ENCODE results near the gene USF1. TPM values are rescaled to one million over a fixed set of nuclear protein-coding genes. Genes with fewer than 3 reads are reported as not detected.
"Not testable (repeated sequence)": the region's sequence is repeated elsewhere in the genome, so short reads cannot be mapped to it uniquely, and the experiment has no call there.

Gene USF1
- total RNA-seq, 1 donor from 2014 or later = 105 TPM

DNA sequence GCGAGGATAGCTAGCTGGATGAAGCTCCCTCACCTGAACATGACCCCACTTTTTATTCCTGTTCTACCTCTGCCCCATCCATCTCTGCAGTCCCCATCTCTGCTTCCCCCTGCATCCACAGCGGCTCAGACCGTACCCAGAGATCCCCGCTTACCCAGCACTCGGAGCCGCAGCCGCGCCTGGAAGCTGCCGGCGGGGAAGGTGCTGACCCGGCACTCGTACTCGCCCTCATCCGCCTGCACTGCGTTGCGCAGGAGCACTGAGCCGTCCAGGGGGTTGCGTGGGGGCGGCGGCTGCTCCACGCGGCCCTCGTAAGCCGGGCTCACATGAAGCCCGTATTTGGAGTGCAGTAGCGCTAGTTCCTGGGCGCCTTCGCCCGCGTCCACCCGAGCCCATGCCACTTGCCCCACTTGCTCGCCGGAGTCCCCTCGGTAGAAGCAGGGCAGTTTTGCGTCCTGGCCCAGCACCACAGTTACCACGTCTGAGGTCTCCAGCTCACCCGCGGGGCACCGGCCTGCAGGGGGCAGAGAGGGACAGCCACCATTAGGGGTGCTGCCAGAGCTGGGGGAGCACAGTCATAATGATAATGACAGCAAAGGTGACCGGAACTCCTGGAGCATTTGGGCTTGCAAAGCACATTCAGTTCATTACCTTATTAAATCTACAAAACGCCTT lies 33.8 kb upstream of the USF1 start:
- no peak for DNase-seq (ENCODE audit: low read depth in 2 of 2)

- no peak for DNase-seq (ENCODE audit: low read depth in 2 of 2)
These were observed 31.6 kb upstream of the USF1 start for GRCh38 chr1:161077426-161077825.

GRCh38 chr1:161076410-161076809 lies 30.6 kb upstream of the USF1 start:
- no peak for DNase-seq (ENCODE audit: low read depth in 2 of 2)

DNA sequence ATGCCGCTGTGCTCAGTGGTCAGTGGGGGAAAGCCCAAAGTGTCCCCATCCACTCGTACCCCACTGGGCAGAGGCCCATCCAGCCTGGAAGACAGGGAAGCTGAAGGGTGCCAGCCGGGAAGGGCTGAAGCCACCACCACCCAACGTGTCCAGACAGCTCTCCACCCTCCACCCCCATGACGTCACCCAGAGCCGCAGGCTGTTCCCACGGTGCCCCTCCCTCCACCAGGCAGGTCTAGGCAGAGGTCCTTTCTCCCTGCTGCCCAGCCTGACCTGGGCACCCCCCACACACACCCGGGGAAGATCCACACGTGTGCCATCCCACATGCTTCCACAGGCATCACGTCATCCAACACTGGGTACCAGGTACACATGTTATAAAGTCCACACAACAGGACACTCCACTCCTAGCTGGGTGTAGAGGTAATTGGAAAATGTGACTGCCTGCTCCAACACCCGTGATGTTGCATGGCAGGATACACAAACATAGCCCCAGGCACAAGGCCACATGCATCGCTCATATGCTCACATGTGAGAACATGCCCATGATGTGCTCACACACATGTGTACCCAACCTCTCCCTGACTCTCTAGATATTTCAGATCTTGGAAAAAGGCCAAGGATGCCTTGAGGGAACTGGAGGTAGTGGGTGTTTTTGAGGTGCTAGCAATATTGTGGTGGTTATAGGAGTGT lies 29.0 kb upstream of the USF1 start:
- no peak for DNase-seq (ENCODE audit: low read depth in 2 of 2)

- DNase-seq (ENCODE audit: low read depth in 2 of 2) = no peak
These were observed 27.8 kb upstream of the USF1 start for GRCh38 chr1:161073474-161074121.

DNA sequence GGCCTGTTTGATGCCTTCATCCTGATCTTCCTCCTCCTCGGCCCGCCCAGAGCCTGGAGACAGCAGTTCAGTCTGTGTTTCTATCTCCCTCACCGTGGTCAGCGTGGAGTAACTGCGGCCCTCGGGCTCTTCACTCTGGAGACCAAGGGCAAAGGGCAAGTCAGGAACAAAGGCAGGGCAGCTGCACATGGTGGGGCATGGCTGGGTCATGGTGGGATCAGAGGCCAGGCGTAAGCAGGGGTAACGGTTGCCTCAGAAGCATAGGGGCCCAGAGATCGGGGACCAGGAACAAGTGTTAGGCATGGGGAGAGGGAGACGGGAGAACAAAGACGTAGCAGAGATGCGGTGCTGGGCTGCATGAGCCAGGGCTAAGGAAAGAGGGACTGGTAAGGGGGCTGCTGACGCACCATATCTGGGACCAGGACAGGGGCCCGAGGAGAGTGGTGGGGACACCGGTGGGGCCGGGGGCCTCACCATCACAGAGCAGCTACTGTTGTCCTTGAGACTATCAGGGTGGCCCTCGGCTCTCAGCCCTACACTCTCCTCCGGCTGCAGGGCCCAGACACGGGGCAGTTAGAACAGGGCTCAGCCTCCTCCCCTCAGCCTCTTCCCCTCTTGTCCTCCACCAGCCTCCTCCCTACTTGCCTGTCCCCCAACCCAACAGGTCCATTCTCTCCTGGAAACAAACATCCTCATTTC lies 27.1 kb upstream of the USF1 start:
- DNase-seq (ENCODE audit: low read depth in 2 of 2) = no peak

DNA sequence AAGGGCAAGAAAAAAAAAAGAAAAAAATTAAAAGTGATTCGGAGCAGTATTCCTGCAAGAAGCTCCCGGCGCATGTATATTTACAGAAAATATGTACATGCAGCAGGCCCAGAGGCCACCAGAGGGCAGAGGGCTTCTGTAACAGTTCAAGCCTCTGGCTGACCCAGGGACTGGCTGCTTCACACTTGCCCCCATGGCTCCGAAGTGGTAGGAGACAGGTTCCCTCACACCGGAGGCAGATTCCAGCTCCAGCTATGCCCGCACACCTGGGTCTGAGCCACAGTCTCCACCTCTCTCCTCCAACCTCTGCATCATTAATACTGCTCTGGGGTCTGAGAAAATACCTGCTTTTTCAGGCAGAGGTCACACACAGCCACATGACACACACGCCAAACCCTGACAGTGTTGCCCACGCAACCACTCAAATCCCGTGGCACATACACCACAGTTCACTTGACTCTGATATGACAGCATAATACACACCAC lies 26.2 kb upstream of the USF1 start:
- peak; percentile 28 to 45 for DNase-seq (ENCODE audit: low read depth in 2 of 2)

DNA sequence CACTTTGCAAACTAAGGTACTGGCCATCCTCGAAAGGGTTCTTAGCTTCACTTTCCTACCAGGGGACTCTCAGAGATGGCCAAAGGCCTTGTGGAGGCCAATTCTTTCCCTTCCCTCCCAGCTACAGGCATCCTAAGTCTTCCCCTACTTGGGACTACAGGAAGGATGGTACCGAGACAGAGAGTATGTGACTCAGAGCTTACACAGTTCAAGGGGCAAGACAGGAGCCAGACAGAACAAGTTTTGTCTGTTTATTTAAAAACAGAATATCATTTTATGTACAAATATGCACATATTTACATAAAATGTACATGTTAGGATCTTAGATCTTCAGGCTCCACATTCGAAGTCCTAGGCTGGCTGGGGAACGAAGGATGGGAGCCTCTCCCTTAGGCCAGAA lies 25.0 kb upstream of the USF1 start:
- DNase-seq (ENCODE audit: low read depth in 2 of 2) = no peak

DNA sequence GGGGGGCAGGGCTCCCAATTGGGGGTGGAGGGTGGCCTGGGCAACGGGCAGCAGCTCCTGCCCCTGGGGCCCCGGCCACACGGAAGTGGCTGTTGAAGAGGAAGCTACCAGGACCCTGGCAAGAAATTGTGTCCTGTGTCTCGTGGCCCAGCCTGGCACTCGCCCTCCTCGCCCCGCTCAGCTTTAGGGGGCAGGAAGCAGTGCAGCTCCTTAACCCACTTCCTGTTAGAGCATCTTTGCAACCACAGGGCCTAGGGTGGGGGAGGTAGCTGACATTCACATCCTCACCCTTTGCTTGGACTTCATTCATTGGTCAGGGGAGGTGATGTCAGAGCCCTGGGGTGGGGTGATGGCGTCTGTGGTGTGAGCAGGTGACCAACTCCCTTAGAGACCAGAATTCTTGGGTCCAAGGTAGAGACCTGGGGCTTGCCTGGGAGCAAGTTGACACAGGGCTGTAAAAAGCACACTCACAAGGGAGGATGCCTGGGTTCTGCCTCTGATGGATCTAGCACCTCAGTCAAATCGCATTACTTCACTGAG lies 24.0 kb upstream of the USF1 start, which contains the start of gene ARHGAP30:
TSS of gene ARHGAP30 (minus strand) at position 161 of the 540 bp plus-strand sequence. CDS start 267 bp downstream, outside the sequence.
- DNase-seq (ENCODE audit: low read depth in 2 of 2) = no peak

DNA sequence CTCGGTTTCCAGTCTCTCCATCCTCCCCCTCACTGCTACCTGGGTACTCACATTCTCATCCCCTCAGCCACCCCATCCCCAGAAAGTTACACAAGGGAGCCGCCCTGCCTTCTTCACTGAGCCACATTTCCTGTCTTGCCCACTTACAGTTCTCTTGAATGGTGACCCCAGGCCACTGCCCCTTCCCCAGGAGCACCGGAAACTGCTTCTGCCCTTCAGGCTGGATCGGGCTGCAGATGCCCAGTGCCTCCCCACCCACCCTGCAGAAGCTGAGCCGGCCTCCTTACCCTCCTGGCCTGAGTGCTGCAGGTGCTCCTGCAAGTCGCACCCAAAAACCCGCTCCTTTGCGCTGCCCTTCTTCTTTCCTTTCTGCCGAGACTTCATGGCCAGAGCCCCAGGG lies 23.5 kb upstream of the USF1 start:
- DNase-seq (ENCODE audit: low read depth in 2 of 2) = no peak

GRCh38 chr1:161068306-161069234 lies 22.8 kb upstream of the USF1 start:
- DNase-seq (ENCODE audit: low read depth in 2 of 2) = peak in 1 of 2 donors; percentile 30

DNA sequence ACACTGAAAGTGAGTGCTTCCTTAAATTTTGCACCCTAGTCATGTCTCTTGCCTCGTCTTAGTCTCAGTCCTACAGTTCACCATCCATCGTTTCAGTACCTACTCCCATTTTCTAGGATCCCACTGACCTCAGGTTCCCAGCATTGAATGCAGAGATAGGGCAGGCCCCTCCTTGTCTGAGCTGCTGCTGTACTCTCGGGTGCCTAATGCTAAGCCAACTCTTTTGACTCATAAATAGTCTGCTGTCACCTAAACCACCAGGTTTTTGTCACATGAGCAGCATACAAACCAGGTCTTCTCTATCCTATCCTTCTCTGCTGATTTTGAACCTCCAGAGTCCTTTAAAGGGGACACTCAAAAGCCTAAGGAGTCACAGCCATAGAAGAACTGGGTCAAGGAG lies 20.9 kb upstream of the USF1 start:
- DNase-seq (ENCODE audit: low read depth in 2 of 2) = no peak

DNA sequence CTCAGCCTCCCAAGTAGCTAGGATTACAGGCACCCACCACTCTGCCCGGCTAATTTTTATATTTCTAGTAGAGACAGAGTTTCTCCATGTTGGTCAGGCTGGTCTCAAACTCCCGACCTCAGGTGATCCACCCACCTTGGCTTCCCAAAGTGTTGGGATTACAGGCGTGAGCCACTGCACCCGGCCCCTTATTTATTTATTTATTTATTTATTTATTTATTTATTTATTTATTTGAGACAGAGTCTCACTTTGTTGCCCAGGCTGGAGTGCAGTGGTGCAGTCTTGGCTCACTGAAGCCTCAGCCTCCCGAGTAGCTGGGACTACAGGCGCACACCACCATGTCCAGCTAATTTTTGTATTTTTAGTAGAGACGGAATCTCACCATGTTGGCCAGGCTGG lies 19.9 kb upstream of the USF1 start:
- DNase-seq (ENCODE audit: low read depth in 2 of 2) = not testable (repeated sequence)

DNA sequence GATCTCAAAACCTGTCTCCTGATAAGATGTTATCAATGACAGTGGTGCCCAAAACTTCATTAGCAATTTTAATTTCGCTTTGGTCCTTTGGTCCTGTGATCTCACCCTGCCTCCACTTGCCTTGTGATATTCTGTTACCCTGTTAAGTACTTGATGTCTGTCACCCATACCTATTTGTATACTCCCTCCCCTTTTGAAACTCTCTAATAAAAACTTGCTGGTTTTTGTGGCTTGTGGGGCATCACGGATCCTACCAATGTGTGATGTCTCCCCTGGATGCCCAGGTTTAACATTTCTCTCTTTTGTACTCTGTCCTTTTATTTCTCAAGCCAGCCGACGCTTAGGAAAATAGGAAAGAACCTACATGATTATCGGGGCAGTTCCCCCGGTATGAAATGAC lies 18.2 kb upstream of the USF1 start:
- DNase-seq (ENCODE audit: low read depth in 2 of 2) = not testable (repeated sequence)

- no peak for DNase-seq (ENCODE audit: low read depth in 2 of 2)
These were observed 15.6 kb upstream of the USF1 start for GRCh38 chr1:161061419-161061818.

GRCh38 chr1:161059293-161059692 lies 13.5 kb upstream of the USF1 start:
- DNase-seq (ENCODE audit: low read depth in 2 of 2) = no peak

GRCh38 chr1:161054805-161055204 lies 9.0 kb upstream of the USF1 start:
- no peak for DNase-seq (ENCODE audit: low read depth in 2 of 2)

- DNase-seq (ENCODE audit: low read depth in 2 of 2) = no peak
These were observed 8.5 kb upstream of the USF1 start for GRCh38 chr1:161054232-161054631.

- peak in 1 of 2 donors; percentile 40 for DNase-seq (ENCODE audit: low read depth in 2 of 2)
These were observed 7.1 kb upstream of the USF1 start for GRCh38 chr1:161052899-161053298.

GRCh38 chr1:161051219-161051618 lies 5.4 kb upstream of the USF1 start:
- DNase-seq (ENCODE audit: low read depth in 2 of 2) = no peak

Measured in lung microvascular endothelial cell (primary cell).